ENCODE results near the gene MAPK8.

The MAPK8 gene

GRCh38 chr10:48294431-48294830 is 12.0 kb upstream of the MAPK8 start:
- no peak for DNase-seq

DNA sequence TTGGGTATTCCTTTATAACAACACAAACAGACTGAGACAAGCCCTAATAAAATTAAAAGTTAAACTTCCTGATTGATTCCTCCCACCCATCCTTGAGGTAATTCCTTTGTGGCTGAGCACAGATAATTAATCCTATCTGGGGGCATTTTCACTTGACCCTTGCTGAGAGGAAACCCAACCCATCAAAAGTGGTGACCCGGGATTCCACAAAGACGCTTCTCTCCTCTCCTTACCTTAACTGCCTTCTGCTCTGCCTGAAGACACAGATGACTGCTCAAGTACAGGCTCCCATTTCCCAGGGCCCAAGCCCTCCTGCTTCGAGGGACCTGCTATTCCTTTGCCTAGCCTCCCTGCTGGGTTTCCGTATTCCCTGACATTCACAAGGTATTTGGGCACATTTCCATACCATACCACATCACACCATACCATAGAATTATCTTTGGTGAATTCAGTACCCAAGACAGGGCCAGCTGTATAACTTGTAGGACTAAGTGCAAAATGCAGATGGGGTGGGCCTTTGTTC is 9.8 kb upstream of the MAPK8 start:
- no peak for DNase-seq

DNA sequence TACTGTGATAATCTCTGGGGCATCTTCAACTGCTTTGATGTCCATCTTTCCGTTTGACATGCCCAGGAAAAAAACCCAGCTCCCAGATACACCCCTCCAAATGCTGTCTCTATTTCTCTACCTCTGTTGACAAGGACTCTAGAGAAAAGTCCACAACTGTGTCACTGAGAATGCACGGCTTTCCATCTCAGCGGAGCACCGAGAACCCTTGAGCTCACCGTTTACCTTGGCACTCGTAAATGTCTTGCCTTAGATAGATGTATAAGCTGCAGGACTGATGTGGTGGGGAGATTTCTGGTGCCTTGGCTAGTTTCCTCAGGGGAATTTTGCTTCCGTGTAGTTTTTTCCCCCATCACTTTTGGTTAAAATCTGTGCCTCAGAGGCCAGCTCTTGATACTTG is 7.4 kb upstream of the MAPK8 start:
- DNase-seq, result no peak

DNA sequence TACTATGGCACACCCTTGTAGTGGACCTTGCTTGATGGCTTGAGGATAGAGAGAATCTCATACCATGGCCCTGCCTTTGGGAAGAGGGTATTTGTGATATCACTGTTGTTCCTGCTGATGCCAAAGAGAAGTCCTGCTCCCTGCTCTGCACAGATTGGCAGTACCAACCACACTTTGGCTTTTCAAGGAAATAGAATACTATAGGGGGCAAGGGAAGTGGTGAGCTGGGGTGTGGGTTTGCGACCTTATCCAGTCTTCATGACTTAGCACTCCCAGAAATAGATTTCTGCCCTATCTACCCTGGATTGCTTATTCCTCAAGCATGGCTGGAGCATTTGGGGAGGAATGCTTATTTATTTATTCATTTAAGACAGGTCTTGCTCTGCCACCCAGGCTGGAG is 6.8 kb upstream of the MAPK8 start:
- no peak for DNase-seq

GRCh38 chr10:48300556-48300955 is 5.9 kb upstream of the MAPK8 start:
- no peak for DNase-seq

DNA sequence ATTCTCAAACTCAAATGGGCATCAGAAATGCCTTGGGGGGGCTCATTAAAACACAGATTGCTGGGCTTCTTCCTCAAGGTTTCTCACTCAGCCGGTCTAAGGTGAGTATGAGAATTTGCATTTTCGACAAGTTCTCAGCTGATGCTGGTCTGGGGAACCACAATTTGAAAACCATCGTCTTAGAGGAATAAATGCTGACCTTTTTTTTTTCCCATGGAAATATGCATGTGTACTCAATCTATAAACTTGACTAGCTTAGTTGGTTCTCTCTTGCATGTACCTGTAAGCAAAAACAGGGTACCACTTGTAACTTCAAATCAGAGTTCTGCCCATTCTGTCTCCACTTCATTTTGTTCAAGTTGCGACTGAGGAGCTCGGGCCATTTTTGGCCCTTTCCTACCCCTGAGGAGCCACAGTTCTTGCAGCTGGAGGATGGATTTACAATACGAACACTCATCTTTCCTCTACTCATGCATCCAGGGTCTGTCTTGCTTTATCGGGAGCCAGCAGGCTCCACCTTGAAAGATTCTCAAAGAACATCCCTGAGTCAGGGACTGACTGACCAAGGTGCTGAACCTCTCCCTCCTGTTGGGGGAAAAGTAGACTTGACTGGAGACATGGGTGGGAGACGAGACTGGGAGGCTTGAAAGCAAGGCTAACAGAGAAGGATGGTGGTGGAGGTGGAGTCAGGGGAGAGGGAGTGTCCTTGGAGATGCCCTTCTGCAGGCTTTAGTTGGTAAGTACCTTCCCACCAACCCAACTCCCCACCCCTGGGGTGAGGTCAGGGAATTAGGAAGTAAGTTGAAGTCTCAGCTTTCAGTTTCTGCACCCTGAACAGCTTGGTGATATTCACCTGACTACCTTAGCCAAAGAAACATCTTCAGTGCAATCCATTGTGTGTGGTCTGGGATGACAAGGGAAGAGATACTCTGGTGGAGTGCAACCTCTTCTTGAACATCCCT is 3.7 kb upstream of the MAPK8 start:
- no peak for DNase-seq

DNA sequence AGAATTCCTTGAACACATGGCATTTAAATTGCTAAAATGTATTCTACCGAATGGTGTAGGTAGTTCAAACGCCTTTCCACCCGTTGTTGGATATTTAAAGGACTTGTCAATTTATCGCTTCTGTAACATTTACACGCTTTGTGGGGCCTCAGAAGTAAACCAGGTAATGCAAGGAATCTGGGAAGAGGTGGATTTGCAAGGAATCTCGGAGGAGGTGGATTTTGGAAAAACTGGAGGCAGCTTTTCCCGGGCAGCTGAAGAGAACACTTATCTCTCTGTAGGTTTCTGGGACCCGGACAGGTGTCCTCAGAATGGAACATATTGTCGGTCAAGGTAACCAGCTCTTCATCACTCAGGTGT is 592 bp upstream of the MAPK8 start:
- DNase-seq, result no peak

GRCh38 chr10:48306870-48307710 is 613 bp downstream of the MAPK8 start:
- peak; percentile 85 for DNase-seq

DNA sequence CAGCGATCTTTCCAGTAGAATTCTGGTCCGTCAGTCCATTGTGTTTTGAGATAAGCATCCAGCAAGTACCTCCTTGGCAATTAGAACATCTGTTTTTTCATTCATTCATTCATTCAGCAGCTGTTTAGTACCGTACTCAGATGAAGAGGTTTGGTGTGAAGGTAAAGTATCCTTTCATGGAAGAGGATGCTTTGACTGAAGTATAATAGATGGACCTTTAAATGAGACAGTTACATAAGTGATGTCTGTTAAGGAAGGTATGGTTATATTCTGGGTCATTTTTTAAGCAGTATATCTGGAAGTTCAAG is 1.2 kb downstream of the MAPK8 start:
- no peak for DNase-seq

DNA sequence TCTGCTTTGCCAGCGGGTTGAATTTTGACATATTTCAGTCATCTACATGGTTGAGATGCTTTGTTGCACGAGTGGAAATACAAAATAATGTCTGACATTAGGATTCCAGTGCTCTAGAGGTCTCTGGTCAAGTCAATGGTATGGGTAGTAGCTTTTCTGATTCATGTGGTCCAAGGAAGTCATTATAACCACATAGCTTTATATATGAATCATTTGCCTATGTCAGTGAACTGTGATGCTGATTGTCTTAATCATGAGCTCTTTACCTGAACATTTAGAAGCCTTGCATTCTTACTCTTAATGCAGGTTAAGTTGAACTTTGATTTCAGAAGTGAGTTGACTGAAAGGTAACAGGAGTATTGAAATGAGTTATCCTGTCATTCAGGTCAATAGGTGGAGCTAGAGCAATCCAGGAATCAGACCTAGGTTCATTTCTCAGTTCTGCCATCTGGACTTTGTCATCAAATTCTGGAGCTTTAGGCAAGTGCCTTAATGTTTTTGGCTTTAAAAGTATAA is 3.3 kb downstream of the MAPK8 start:
- DNase-seq, result no peak

- no peak for DNase-seq
Measured at GRCh38 chr10:48314107-48314506, 7.6 kb downstream of the MAPK8 start.

DNA sequence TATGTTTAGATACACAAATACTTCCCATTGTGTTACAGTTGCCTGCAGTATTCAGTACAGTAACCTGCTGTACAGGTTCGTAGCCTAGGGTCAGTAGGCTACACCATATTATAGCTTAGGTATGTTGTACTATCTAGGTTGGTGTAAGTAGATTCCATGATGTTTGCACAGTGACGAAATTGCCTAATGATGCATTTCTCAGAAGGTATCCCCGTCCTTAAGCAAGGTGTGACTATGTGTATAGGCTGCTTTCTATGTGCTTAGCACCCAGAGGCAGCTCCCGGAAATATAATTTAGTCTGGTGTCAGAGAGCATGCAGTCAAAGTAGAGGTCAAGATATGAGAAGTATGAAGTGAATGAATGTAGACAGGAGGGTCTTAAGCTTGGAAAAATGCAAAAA is 9.8 kb downstream of the MAPK8 start:
- no peak for DNase-seq

DNA sequence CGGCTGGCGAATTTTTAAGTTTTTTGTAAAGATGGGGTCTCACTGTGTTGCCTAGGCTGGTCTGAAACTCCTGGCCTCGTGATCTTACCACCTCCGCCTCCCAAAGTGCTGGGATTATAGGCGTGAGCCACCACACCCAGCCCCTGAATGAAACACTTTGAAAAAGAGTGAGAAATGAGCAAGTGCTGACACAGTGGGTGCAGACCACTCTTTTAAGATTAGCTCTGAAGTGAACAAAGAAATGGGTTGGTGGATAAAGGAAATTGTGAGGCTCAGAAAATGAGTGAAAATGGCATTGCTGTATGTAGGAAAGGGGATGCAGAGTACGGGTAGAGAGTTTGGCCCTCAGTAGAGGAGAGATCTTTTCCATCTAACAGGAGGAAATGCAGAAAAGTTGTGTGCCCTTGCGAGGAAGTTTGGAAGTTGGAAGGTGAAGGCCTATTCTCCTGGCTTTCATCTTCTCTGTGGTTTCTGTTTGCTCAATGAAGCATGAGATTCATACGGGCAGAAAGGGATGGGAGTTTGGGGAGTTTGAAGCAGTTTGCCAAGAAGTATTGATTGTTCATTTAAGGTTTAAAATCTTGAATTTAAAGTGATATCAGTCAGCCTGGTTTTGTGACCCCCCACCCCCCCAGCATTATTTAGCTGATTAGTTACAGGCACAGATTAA is 11.0 kb downstream of the MAPK8 start:
- DNase-seq, result peak; percentile 19

DNA sequence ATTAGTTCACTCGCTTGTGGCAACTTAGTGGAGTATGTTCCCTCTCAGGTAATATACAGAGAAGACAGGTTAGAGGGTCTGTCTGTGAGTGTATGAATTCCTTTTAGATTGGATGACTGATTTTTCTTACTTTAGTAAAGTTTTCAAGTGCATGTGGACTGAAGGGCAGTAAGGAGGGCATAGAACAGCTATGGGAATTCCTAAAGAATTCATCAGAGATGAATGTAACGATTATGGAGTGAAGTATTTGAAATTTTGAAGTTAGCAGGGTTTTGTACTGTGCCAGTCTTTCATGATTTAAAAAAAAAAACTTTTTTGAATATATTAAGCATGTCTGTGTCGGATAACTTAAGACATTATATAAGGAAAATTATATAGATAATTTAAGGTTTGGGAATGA is 15.5 kb downstream of the MAPK8 start:
- DNase-seq, result no peak

DNA sequence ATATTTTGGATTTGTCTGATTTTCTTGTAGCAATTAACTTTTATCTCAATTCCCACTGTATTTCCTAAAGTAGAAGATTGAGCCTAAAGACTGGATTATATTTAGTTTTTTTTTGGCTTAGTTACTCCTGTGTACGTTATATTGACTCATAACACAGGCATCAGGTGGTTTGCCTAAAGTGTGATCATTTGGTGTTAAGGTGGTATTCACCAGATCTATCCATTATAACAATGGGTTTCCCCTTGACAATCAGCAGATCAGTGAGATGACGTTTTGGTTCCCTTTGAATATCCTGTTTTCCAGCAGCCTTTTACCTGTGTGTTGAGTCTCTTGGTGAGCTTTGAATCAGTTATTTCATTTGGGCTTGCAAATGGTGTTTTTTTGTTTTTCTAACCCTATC is 18.1 kb downstream of the MAPK8 start:
- no peak for DNase-seq

GRCh38 chr10:48330269-48330668 is 23.8 kb downstream of the MAPK8 start:
- no peak for DNase-seq

GRCh38 chr10:48331436-48331835 is 25.0 kb downstream of the MAPK8 start:
- no peak for DNase-seq

DNA sequence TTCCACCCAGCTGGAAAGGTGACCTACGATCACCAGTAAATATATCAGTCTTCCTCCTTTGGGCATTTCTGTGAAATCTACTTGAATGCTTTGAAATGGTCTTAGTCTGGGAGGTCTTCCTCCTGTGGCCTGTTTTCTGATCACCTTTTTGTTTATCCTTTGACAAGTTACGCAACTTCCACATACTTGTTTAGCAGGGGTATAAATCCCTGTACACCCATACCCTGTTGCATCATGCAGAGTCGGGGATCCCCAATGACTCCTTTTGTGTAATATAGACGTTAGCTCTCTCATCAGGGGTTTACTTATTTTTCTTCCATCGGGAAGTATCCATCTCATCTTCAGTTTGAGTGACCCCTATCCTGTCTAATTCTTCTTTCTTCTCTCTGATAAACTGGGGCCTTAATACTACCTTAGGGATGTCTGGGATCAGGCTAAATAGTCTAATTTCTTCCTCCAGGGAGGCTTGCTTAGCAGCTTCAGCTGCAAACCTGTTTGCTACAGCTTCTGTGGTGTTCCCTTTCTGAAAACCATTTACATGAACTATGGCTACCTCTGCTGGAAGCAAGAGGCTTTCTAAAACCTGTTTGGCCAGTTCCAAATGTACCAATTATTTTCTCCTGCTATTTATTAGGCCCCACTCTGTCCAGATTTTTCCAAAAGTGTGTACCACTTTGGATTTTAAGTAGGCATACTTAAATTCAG is 25.8 kb downstream of the MAPK8 start:
- no peak for DNase-seq

GRCh38 chr10:48332871-48333216 is 26.4 kb downstream of the MAPK8 start:
- no peak for DNase-seq

GRCh38 chr10:48333856-48334255 is 27.4 kb downstream of the MAPK8 start:
- DNase-seq, result no peak

DNA sequence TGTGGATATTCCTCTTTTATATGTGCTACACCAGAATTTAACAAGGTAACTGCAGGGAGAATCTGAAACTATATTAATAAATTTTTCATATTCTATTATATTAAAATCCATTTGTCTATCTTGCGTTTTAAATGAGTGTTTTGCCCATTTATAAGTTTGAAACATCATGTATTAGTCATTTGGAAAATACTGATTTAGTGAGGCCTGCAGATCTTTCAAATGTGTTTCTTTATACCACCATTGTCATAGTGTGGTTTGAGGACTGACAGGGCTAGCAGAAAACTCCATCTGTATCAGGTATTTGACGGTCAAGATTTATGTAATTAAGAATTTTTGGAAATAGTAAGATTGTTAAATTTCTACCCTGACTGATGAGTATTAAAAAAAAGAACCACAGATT is 29.3 kb downstream of the MAPK8 start:
- no peak for DNase-seq

- no peak for DNase-seq
Measured at GRCh38 chr10:48336978-48337599, 30.6 kb downstream of the MAPK8 start.
